ENCODE data around the gene GALNT10. TPM values are rescaled to one million over a fixed set of nuclear protein-coding genes. Genes with fewer than 3 reads are reported as not detected.

GALNT10 gene
- total RNA-seq, 1 donor from 2014 or later: 39.8 TPM

DNA sequence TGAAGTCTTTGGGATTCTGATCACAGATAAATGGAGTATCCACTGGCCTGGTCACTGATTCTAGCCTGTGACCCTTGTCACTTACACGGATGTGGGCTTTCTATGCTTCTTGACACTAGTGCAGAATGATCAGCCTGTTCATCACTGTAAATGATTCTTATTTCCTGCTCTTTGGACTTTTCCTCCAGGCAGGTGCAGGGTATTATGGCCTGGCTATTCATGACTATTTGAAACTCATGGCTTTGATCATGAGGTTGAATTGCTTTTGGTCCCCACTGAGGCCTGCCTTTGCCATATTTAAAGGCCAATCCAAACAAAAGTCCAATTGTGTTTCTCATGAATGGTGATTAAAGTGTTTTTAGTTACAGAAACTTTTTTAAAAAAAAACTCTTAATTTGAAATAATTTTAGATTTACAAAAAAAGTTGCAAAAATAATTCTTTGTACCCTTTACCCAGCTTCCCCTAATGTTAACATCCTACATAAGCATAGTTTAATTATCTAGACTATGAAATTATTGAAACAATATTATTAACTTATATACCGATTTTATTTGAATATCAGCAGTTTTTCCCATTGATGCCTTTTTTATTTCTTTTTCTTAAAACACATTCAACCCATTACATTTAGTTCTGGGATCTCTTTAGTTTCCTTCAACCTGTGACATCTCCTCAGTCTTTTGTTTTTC lies 68.1 kb downstream of the GALNT10 start:
- peaks cover 82% of the 10 kb centered on the region for H3K4me1 Mint-ChIP-seq
- TF ChIP-seq, protein P1, sequence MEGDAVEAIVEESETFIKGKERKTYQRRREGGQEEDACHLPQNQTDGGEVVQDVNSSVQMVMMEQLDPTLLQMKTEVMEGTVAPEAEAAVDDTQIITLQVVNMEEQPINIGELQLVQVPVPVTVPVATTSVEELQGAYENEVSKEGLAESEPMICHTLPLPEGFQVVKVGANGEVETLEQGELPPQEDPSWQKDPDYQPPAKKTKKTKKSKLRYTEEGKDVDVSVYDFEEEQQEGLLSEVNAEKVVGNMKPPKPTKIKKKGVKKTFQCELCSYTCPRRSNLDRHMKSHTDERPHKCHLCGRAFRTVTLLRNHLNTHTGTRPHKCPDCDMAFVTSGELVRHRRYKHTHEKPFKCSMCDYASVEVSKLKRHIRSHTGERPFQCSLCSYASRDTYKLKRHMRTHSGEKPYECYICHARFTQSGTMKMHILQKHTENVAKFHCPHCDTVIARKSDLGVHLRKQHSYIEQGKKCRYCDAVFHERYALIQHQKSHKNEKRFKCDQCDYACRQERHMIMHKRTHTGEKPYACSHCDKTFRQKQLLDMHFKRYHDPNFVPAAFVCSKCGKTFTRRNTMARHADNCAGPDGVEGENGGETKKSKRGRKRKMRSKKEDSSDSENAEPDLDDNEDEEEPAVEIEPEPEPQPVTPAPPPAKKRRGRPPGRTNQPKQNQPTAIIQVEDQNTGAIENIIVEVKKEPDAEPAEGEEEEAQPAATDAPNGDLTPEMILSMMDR (conservative IDR thresholded peaks at IDR 0.05): no peak
- H3K9me3 Mint-ChIP-seq: peaks cover 10% of the 10 kb centered on the region
- no peak for DNase-seq (ENCODE audit: low read depth, low spot score)
- H3K27ac Mint-ChIP-seq (ENCODE audit: unreplicated experiment): peak overlapping the region; percentile 76
- peak overlapping the region; percentile 61 for H3K4me3 Mint-ChIP-seq
- no peaks in the 10 kb centered on the region for H3K27me3 Mint-ChIP-seq (ENCODE audit: low read depth)
- peaks cover 15% of the 10 kb centered on the region for H3K36me3 Mint-ChIP-seq (ENCODE audit: low read depth)

DNA sequence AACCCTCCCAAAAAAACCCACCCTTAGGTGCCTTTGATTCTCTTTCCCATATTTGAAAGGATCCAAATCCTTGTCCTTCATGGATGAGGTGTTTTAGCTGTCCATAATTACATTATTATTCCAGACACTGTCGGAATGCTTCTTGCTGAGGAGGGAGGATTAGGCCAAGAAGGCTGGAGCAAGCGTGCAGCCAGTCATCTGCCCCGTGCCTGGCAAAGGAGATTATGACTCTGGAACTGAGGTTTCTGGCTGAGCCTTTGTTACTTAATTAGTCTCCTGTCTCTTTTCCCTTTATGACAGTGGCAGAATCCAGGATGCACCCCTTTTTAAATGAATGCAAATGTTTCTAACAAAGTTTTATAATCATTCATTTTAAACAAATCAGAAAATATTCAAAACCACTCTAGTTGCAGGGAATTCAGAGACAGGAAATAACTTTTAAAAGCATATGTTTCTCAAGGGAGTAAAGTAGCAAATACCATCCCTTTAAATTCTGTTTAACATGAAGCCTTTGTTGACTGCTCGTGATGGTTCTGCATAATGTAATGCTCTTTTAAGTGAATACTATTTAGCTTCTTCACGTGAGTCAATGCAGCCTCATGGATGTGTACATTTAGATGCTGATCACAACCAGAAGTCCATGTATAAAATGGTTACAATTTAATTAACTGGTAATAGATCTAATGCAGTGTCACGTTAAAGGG lies 69.8 kb downstream of the GALNT10 start:
- Mint-ChIP-seq H3K27me3 (ENCODE audit: low read depth) (no peaks in the 10 kb centered on the region), H3K9me3 (peaks cover 6% of the 10 kb centered on the region), H3K4me3 (peak overlapping the region; percentile 54), H3K27ac (ENCODE audit: unreplicated experiment) (peak overlapping the region; percentile 45), H3K36me3 (ENCODE audit: low read depth) (peaks cover 9% of the 10 kb centered on the region), H3K4me1 (peaks cover 88% of the 10 kb centered on the region)
- TF ChIP-seq, protein P1 (conservative IDR thresholded peaks at IDR 0.05): no peak
- no peak for DNase-seq (ENCODE audit: low read depth, low spot score)

DNA sequence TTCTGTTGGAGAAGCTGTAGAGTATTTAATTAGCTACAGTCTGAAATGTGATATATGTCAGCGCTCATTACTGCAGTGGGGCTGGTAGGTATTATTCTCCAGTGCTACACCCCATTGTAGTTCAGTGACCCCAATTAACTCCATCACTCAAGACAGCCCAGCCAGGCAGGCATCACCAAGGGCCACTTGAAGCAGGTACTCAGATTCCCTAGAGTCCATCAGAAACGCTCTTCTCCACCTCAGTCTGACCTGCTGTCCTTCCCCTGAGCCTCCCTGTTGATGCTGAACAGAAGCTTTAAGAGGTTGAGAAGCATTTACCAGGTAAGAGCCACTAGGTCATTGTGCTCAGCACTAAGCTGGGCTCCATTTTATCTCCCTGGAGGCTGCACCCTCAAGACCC lies 71.8 kb downstream of the GALNT10 start:
- H3K27me3 Mint-ChIP-seq (ENCODE audit: low read depth): no peaks in the 10 kb centered on the region
- H3K4me1 Mint-ChIP-seq: peaks cover 91% of the 10 kb centered on the region
- H3K36me3 Mint-ChIP-seq (ENCODE audit: low read depth): peaks cover 11% of the 10 kb centered on the region
- peak overlapping the region; percentile 55 for H3K4me3 Mint-ChIP-seq
- no peak for DNase-seq (ENCODE audit: low read depth, low spot score)
- peaks cover 6% of the 10 kb centered on the region for H3K9me3 Mint-ChIP-seq
- TF ChIP-seq, protein P1 (conservative IDR thresholded peaks at IDR 0.05): no peak
- H3K27ac Mint-ChIP-seq (ENCODE audit: unreplicated experiment): no peak overlapping the region

DNA sequence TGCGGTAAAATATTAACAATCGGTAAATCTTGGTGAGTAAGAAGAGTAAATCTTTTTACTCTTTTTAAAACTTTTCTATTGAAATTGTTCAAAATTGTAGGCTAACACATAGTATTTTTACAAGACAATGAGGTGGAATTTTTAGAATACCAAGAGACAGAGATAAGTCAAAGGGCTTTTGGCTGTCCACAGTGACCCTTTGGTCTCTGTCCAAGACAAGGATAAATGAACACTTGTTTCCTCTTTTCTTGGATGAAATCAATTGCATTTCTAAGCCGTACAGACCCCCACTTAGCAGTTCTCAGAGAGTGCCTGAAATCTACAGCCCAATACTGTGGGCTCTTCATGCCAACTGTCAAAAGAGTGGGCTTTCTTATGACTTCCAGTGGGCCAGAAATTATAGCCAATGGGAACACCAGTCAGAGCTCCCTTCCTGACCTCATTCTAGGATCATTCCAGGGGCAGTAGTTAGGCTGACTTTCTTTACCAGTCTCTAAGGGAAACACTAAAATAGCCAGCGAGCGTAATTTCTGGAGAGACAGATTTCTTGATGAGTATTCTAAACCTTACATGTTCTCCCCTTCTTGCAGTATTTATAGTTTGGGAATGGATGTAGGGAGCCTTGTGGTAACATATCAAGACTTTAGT lies 74.1 kb downstream of the GALNT10 start:
- DNase-seq (ENCODE audit: low read depth, low spot score): no peak
- H3K27ac Mint-ChIP-seq (ENCODE audit: unreplicated experiment): peak overlapping the region; percentile 82
- H3K36me3 Mint-ChIP-seq (ENCODE audit: low read depth): peaks cover 11% of the 10 kb centered on the region
- peaks cover 69% of the 10 kb centered on the region for H3K4me1 Mint-ChIP-seq
- TF ChIP-seq, protein P1 (conservative IDR thresholded peaks at IDR 0.05): no peak
- H3K27me3 Mint-ChIP-seq (ENCODE audit: low read depth): no peaks in the 10 kb centered on the region
- H3K4me3 Mint-ChIP-seq: peak overlapping the region; percentile 48
- peaks cover 6% of the 10 kb centered on the region for H3K9me3 Mint-ChIP-seq

DNA sequence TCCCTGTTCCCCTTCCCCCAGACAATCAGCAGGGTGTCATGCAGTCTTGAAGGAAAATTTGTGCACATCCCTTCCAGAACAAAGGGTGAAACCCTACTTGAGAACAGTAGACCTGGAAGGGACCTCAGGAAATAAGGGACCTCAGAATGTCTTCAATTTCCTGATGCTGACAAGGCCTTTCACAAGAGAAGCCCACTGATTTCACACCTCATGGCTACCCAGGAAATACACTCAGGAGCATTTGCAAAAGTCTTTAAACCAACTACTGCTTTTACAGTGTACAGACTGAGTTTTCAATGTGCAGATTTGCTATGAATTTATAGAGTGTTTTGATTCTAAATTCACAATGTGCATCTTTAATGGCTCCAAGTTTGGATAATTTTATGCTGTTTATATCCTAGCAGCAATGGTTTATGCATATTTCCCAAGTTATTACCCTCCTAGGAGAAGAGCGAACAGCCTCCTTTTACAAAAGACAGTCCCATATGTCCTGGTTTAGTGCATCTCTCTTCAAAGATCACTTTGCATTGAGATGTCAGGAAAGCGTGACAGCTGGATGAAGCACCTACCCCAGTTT lies 74.8 kb downstream of the GALNT10 start:
- Mint-ChIP-seq H3K9me3 (peaks cover 6% of the 10 kb centered on the region), H3K4me1 (peaks cover 63% of the 10 kb centered on the region), H3K36me3 (ENCODE audit: low read depth) (peaks cover 11% of the 10 kb centered on the region)

More for the DNA sequence above, 74.8 kb downstream of the GALNT10 start:
- no peak for DNase-seq (ENCODE audit: low read depth, low spot score)
- H3K27ac Mint-ChIP-seq (ENCODE audit: unreplicated experiment): peak overlapping the region; percentile 82
- H3K4me3 Mint-ChIP-seq: peak overlapping the region; percentile 48
- no peaks in the 10 kb centered on the region for H3K27me3 Mint-ChIP-seq (ENCODE audit: low read depth)
- TF ChIP-seq, protein P1 (conservative IDR thresholded peaks at IDR 0.05): no peak

Measured in neural crest cell (in vitro differentiated cells).